GM23338 (cell line): ENCODE data around the gene ABCC10. TPM values are rescaled to one million over a fixed set of nuclear protein-coding genes. Genes with fewer than 3 reads are reported as not detected.

ENCODE experiments used
- ATAC-seq: fragments of 200-7000 bp; cut with Tn5 transposase; 3 replicates; pipeline ENCODE4 v1.9.1; 2020
- DNase-seq: peaks from one replicate; pipeline ENCODE4 v3.0.0-alpha.2; 2015; ENCODE audit warnings: low spot score
- H2AFZ ChIP-seq: fragments of 200-600 bp; sonication (generic); 2 replicates; pipeline ENCODE4 v1.8.0; 2016; ENCODE audit warnings: antibody characterized with exemption, mild to moderate bottlenecking, moderate library complexity
- H3F3A ChIP-seq: fragments of 200-600 bp; sonication (generic); replicated peaks from 2 replicates; pipeline ENCODE4 v1.8.0; 2017; ENCODE audit warnings: antibody characterized with exemption, mixed run types, low read depth
- H3K27ac ChIP-seq: fragments of 200-600 bp; sonication (generic); 2 replicates; pipeline ENCODE4 v1.6.1; 2016; ENCODE audit warnings: low read depth
- H3K27me3 ChIP-seq: fragments of 200-600 bp; sonication (generic); 2 replicates; pipeline ENCODE4 v1.8.0; 2016; ENCODE audit warnings: mild to moderate bottlenecking, mixed run types, moderate library complexity; ENCODE audit not compliant: insufficient read depth
- H3K36me3 ChIP-seq: fragments of 200-600 bp; sonication (generic); 2 replicates; pipeline ENCODE4 v1.8.0; 2016; ENCODE audit warnings: mild to moderate bottlenecking; ENCODE audit not compliant: insufficient read depth
- H3K4me1 ChIP-seq: fragments of 200-600 bp; sonication (generic); 2 replicates; pipeline ENCODE4 v1.8.0; 2016; ENCODE audit warnings: mild to moderate bottlenecking, moderate library complexity; ENCODE audit not compliant: insufficient read depth
- H3K4me2 ChIP-seq: fragments of 200-600 bp; sonication (generic); 2 replicates; pipeline ENCODE4 v1.7.1; 2017; ENCODE audit warnings: mixed run types
- H3K4me3 ChIP-seq: fragments of 200-600 bp; sonication (generic); 2 replicates; pipeline ENCODE4 v1.6.1; 2016; ENCODE audit warnings: mixed run types
- H3K79me2 ChIP-seq: fragments of 200-600 bp; sonication (generic); replicated peaks from 2 replicates; pipeline ENCODE4 v1.8.0; 2017; ENCODE audit warnings: mild to moderate bottlenecking; ENCODE audit not compliant: insufficient read depth
- H3K9me2 ChIP-seq: fragments of 200-600 bp; sonication (generic); 2 replicates; pipeline ENCODE4 v1.8.0; 2017; ENCODE audit not compliant: insufficient read depth
- H4K20me1 ChIP-seq: fragments of 200-600 bp; sonication (generic); replicated peaks from 2 replicates; pipeline ENCODE4 v1.8.0; 2017; ENCODE audit warnings: mild to moderate bottlenecking; ENCODE audit not compliant: insufficient read depth
- H3K27ac Mint-ChIP-seq: 2 replicates; pipeline ENCODE4 v1.8.0; 2020; ENCODE audit warnings: inconsistent platforms, mild to moderate bottlenecking, moderate library complexity, mixed read lengths
- H3K27me3 Mint-ChIP-seq: 3 replicates; pipeline ENCODE4 v1.8.0; 2022; ENCODE audit warnings: low read depth, mild to moderate bottlenecking, moderate library complexity, mixed read lengths, inconsistent platforms; ENCODE audit not compliant: insufficient read depth, poor library complexity
- H3K36me3 Mint-ChIP-seq: 3 replicates; pipeline ENCODE4 v1.8.0; 2021; ENCODE audit warnings: low read depth, mild to moderate bottlenecking, inconsistent platforms, moderate library complexity, mixed read lengths
- H3K4me1 Mint-ChIP-seq: 3 replicates; pipeline ENCODE4 v1.8.0; 2020; ENCODE audit warnings: mild to moderate bottlenecking, inconsistent platforms, mixed read lengths
- H3K4me3 Mint-ChIP-seq: 3 replicates; pipeline ENCODE4 v1.8.0; 2021; ENCODE audit warnings: moderate library complexity, mild to moderate bottlenecking, inconsistent platforms, mixed read lengths
- H3K9me3 Mint-ChIP-seq: 3 replicates; pipeline ENCODE4 v1.8.0; 2020; ENCODE audit warnings: moderate library complexity, mild to moderate bottlenecking, inconsistent platforms, mixed read lengths
- CREB1 ChIP-seq: fragments of 250-450 bp; sonication (Bioruptor Pico); IDR thresholded peaks from 2 replicates; pipeline ENCODE4 v1.5.0; 2020; ENCODE audit warnings: low read depth, mild to moderate bottlenecking, moderate library complexity
- ETS1 ChIP-seq: IDR thresholded peaks from 2 replicates; pipeline ENCODE4 v1.6.1; 2016; ENCODE audit warnings: antibody characterized with exemption
- EZH2phosphoT487 ChIP-seq: fragments of 200-600 bp; sonication (generic); IDR thresholded peaks from one replicate; pipeline ENCODE4 v1.8.1; 2018; ENCODE audit warnings: antibody characterized with exemption; ENCODE audit not compliant: unreplicated experiment
- JUNB ChIP-seq: IDR thresholded peaks from one replicate; pipeline ENCODE4 v1.6.1; 2016; ENCODE audit warnings: antibody characterized with exemption; ENCODE audit not compliant: unreplicated experiment
- NANOG ChIP-seq: IDR thresholded peaks from 2 replicates; pipeline ENCODE4 v1.6.1; 2016; ENCODE audit warnings: antibody characterized with exemption, borderline replicate concordance
- POLR2AphosphoS5 ChIP-seq: IDR thresholded peaks from 2 replicates; pipeline ENCODE4 v1.6.1; 2016; ENCODE audit warnings: antibody characterized with exemption, low read depth
- REST ChIP-seq: IDR thresholded peaks from one replicate; pipeline ENCODE4 v1.6.1; 2018; ENCODE audit warnings: antibody characterized with exemption; ENCODE audit not compliant: unreplicated experiment
- STAT1 ChIP-seq: IDR thresholded peaks from one replicate; pipeline ENCODE4 v1.6.1; 2016; ENCODE audit warnings: antibody characterized with exemption; ENCODE audit not compliant: unreplicated experiment
- ZNF114 ChIP-seq: fragments of 250-450 bp; sonication (Bioruptor Pico); IDR thresholded peaks from 2 replicates; pipeline ENCODE4 v1.5.0; 2020; ENCODE audit warnings: mild to moderate bottlenecking, moderate library complexity
- ZNF331 ChIP-seq: fragments of 250-450 bp; sonication (Bioruptor Pico); IDR thresholded peaks from 2 replicates; pipeline ENCODE4 v1.5.0; 2020; ENCODE audit warnings: low read depth, mild to moderate bottlenecking, moderate library complexity
- ZNF462 ChIP-seq: fragments of 250-450 bp; sonication (Bioruptor Pico); IDR thresholded peaks from 2 replicates; pipeline ENCODE4 v1.5.0; 2020; ENCODE audit warnings: mild to moderate bottlenecking, moderate library complexity
- polyA plus RNA-seq: library from polyadenylated mRNA; unstranded; fragments of >200 nt; fragmentation: Nextera tagmentation; extraction: Ambion mirVana; gene quantifications from 2 replicates; pipeline ENCODE4 v1.2.1, GENCODE V29; 2016
- total RNA-seq: library from RNA; depleted of rRNA; stranded (reverse); fragments of >200 nt; shearing (Covaris generic); gene quantifications from 2 replicates; pipeline ENCODE4 v1.2.3, GENCODE V29; 2014

The ABCC10 gene
- total and polyA plus RNA-seq, 2 experiments from 2014 or later = 16.9 to 17.5 TPM

GRCh38 chr6:43461936-43462335, 34.6 kb downstream of the ABCC10 start (continued):
- TF ChIP-seq REST = no peak
- no peak for TF ChIP-seq EZH2phosphoT487
- TF ChIP-seq ZNF114 (CRISPR knock-in tag) = no peak
- TF ChIP-seq NANOG = no peak

- Mint-ChIP-seq H3K4me3 (no peak overlapping the region), H3K27ac (no peak overlapping the region), H3K36me3 (no peaks in the 10 kb centered on the region), H3K4me1 (peaks cover 2% of the 10 kb centered on the region), H3K9me3 (no peaks in the 10 kb centered on the region; the same call in 2 of the 3 replicates), H3K27me3 (peaks cover 8% of the 10 kb centered on the region)
- Histone ChIP-seq H3F3A (no peaks in the 10 kb centered on the region), H3K4me1 (no peaks in the 10 kb centered on the region), H3K79me2 (no peaks in the 10 kb centered on the region), H3K4me2 (no peak overlapping the region), H3K4me3 (no peak overlapping the region), H3K36me3 (no peaks in the 10 kb centered on the region), H3K27ac (no peak overlapping the region), H4K20me1 (no peaks in the 10 kb centered on the region; the same call in 1 of the 2 replicates), H3K9me2 (no peaks in the 10 kb centered on the region), H3K27me3 (no peaks in the 10 kb centered on the region), H2AFZ (no peak overlapping the region)
- no peak for ATAC-seq
- DNase-seq = no peak
- TF ChIP-seq POLR2AphosphoS5 (no peak), ZNF114 (CRISPR knock-in tag) (no peak), EZH2phosphoT487 (no peak), CREB1 (CRISPR knock-in tag) (no peak), ETS1 (no peak), STAT1 (no peak), ZNF462 (CRISPR knock-in tag) (no peak), NANOG (no peak), REST (no peak), ZNF331 (CRISPR knock-in tag) (no peak), JUNB (no peak)
Observed at GRCh38 chr6:43464337-43464736, 37.0 kb downstream of the ABCC10 start.
